Stimulated activated naive CD8-positive, alpha-beta T cell treated with anti-CD3 and anti-CD28 coated beads, Interleukin-15, amount 100 ng/mL, for 72 hours (primary cell): ENCODE results near the gene GJB1.
A peak's percentile ranks its signal among the peaks of the same experiment; 100 is the strongest.
"Not testable (repeated sequence)": the region's sequence is repeated elsewhere in the genome, so short reads cannot be mapped to it uniquely, and the experiment has no call there.

Experiments used
- ATAC-seq: fragments of 150-1000 bp; cut with Tn5 transposase; 2 replicates; pipeline ENCODE4 v1.10.0; 2021; ENCODE audit warnings: mild to moderate bottlenecking, moderate library complexity
- DNase-seq, 2 donors: peaks; one replicate each; pipeline ENCODE4 v3.0.0; 2021 to 2022
- H3K27ac Mint-ChIP-seq, 2 donors: one replicate each; pipeline ENCODE4 v1.8.0; 2022; ENCODE audit warnings: mild to moderate bottlenecking in 2 of 2, mixed read lengths in 2 of 2, moderate library complexity in 2 of 2
- H3K27me3 Mint-ChIP-seq: one replicate; pipeline ENCODE4 v1.8.0; 2022; ENCODE audit warnings: mixed read lengths
- H3K4me1 Mint-ChIP-seq: one replicate; pipeline ENCODE4 v1.8.0; 2022; ENCODE audit warnings: mild to moderate bottlenecking, mixed read lengths
- H3K4me3 Mint-ChIP-seq, 2 donors: one replicate each; pipeline ENCODE4 v1.8.0; 2022; ENCODE audit warnings: mild to moderate bottlenecking in 2 of 2, mixed read lengths in 2 of 2, moderate library complexity in 1 of 2
- H3K9me3 Mint-ChIP-seq, 2 donors: one replicate each; pipeline ENCODE4 v1.8.0; 2022; ENCODE audit warnings: mixed read lengths in 2 of 2

Gene GJB1

DNA sequence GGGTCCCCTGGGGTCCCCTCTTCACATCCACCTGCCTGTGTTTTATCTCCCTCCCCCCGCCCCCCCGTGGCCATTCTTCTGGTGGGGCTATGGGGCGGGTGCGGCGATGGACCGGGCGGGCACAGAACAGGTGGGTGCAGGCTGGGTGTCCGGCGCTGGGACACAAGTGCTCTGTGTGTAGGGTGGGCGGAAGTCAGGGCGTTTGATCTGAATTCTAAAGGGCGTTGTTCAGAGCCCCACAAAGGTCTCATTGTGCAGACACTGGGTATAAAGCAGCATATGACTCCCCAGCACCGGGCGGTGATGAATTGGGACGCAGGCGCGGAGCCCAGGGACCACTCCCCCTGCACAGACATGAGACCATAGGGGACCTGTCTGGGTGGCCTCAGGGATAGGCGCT is at the start of gene GJB1:
Gene GJB1 (plus strand): TSS at position 296 of the 400 bp plus-strand sequence. CDS start 484 bp downstream, outside the sequence.
- DNase-seq: no peak
- peak; percentile 23 for ATAC-seq
- Mint-ChIP-seq H3K27ac (no peak within 1 kb of the TSS), H3K4me1 (no peaks in the 10 kb centered on the region), H3K4me3 (no peak within 1 kb of the TSS), H3K9me3 (no peaks in the 10 kb centered on the region), H3K27me3 (no peaks in the 10 kb centered on the region)

DNA sequence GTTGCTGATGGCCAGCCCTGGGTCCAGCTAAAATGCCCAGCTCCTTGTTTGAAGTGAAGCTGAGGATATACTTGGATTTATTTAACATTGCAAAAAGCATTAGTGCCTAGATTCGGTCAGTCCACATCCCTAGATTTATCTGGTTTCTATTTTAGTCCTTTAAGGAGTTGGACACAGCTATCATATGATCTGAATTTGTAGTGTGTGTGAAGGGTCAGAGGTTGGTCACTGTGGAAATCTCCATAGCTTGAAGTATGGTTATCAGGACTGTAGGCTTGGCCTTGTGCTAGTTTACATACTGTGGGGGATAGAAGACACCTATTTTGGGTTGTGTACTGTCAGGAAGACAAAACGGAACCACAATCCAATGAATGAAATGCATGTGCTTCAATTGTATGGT is 49.6 kb upstream of the GJB1 start:
- Mint-ChIP-seq H3K4me3 (no peak overlapping the region), H3K4me1 (peaks cover 14% of the 10 kb centered on the region), H3K27ac (no peak overlapping the region), H3K27me3 (no peaks in the 10 kb centered on the region), H3K9me3 (no peaks in the 10 kb centered on the region)
- ATAC-seq (no peak), DNase-seq (no peak)

DNA sequence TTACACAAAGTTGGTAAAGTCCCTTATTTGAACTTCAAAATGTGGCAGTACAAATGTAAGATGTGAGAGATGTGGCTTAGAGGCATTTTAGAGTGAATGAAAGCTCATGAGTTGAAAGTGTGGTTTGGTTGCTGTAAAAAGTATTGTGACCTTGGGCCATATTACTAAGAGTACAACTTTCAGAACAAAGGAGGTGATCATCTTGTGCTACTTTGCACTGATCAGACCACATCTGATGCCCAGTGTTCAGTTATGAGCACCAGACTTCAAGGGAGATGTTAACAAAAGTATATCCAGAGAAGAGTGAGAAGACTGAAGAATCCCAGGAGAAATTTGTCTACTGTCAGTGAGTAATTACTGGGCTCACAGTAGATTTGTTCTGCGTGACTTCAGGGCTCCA is 48.2 kb upstream of the GJB1 start:
- Mint-ChIP-seq H3K27ac (no peak overlapping the region), H3K4me1 (peaks cover 14% of the 10 kb centered on the region), H3K4me3 (no peak overlapping the region), H3K27me3 (no peaks in the 10 kb centered on the region), H3K9me3 (no peaks in the 10 kb centered on the region)
- ATAC-seq: peak; percentile 52
- DNase-seq: no peak

DNA sequence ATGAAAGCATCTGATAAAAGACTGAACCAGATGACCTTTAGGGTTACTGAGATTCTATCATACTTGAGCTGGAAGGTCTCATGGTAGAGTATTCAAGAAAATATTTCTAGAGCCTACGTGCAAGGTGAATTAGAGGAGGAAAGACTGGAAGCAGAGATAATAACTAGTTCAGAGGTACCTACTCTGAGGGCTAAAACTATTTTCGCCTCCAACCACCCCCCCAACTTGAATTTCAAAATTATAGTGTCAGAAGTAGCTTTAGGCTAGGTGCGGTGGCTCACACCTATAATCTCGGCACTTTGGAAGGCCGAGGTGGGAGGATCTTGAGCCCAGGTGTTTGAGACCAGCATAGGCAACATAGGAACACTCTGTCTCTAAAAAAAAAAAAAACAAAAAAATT is 47.5 kb upstream of the GJB1 start:
- ATAC-seq (no peak), DNase-seq (no peak)
- Mint-ChIP-seq H3K9me3 (no peaks in the 10 kb centered on the region), H3K27ac (no peak overlapping the region), H3K4me3 (no peak overlapping the region), H3K4me1 (peaks cover 14% of the 10 kb centered on the region), H3K27me3 (no peaks in the 10 kb centered on the region)

DNA sequence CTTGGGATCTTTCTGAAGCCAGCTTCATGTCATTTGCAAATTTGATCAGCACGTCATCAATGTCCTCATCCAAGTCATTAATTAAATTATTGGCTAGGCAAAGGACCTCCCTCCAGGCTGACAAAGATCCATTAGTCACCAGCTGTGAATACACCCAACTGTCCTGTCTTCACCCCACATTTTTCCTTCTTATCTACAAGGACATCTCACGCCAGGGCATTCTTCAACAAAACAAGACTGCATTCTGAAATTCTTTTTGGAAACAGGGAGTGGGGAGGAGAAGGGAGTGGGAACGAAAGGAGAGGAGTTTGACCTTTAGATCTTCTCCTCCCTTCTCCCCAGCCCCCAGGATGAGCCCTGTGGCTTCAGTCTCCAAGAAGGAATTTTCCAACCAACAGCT is 45.7 kb upstream of the GJB1 start:
- no peak for ATAC-seq
- no peaks in the 10 kb centered on the region for H3K27me3 Mint-ChIP-seq

DNA sequence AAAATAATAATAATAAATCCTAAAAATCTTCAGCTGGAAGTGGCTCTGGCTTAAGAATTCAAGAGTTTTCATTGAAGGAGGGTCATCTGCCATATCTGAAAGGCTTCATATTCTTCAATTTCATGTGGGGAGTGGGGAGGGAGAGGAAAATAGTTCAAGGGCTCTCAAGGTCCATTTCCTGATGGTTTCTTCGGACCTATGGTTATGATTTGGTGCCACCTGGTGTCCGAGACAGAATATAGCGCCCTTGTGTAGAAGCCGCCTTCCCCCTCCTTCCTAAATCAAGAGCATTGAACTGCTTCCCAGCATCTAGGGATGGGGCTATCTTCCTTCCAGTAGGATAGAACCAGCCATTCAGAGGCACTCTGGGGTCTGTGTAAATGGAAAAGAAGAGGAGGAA is 44.1 kb upstream of the GJB1 start:
- H3K27ac Mint-ChIP-seq: no peak overlapping the region

More for the DNA sequence above, 45.7 kb upstream of the GJB1 start:
- no peak for DNase-seq
- H3K4me1 Mint-ChIP-seq: peaks cover 7% of the 10 kb centered on the region
- H3K4me3 Mint-ChIP-seq: no peak overlapping the region
- no peak overlapping the region for H3K27ac Mint-ChIP-seq
- no peaks in the 10 kb centered on the region for H3K9me3 Mint-ChIP-seq

DNA sequence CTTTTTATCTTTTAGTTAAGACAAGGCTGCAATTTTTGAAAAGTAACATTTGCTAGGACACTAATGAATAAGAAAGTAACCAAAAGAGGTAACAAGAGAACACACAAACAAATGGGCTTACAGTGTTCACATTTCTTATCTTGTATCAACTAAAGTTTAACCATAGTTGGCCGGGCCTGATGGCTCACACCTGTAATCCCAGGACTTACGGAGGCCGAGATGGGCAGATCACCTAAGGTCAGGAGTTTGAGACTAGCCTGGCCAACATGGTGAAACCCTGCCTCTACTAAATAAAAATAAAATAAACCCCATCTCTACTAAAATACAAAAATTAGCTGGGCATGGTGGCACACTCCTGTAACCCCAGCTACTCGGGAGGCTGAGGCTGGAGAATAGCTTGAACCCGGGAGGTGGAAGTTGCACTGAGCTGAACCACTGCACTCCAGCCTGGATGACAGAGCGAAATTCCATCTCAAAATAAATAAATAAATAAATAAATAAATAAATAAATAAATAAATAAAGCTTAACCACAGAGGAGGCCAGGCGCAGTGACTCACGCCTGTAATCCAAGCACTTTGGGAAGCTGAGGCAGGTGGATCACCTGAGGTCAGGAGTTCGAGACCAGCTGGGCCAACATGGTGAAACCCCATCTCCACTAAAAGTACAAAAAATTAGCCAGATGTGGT is 42.3 kb upstream of the GJB1 start:
- ATAC-seq, DNase-seq, H3K4me1 Mint-ChIP-seq, H3K9me3 Mint-ChIP-seq, H3K27ac Mint-ChIP-seq, H3K27me3 Mint-ChIP-seq: not testable (repeated sequence)
- H3K4me3 Mint-ChIP-seq: peak overlapping the region; percentile 39 to 46

More for the DNA sequence above, 44.1 kb upstream of the GJB1 start:
- no peak overlapping the region for H3K4me3 Mint-ChIP-seq
- peak; percentile 20 to 32 for DNase-seq
- peaks cover 12% of the 10 kb centered on the region for H3K4me1 Mint-ChIP-seq
- H3K27me3 Mint-ChIP-seq: no peaks in the 10 kb centered on the region
- no peak for ATAC-seq
- H3K9me3 Mint-ChIP-seq: no peaks in the 10 kb centered on the region

DNA sequence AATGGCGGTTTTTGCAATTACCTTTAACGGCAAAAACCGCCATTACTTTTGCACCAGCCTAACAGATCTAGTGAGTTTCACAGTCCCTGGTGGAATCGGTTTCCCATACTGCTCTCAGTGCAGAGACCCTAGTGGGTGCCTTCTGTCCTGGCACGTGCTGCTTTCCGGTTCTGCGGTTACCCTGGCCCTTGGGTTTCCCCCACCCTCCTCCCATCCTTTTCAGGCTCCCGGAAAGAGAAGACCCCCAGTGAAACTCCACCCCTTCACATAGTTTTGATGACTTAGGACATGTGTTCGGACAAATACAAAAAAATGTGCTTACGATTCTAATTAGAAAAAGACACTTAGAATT is 41.5 kb upstream of the GJB1 start:
- DNase-seq (peak in 1 of 2 donors; percentile 64), ATAC-seq (peak; percentile 79)
- peak overlapping the region; percentile 97 to 98 for H3K27ac Mint-ChIP-seq
- no peaks in the 10 kb centered on the region for H3K9me3 Mint-ChIP-seq
- H3K4me3 Mint-ChIP-seq: peak overlapping the region; percentile 79 to 88
- no peaks in the 10 kb centered on the region for H3K27me3 Mint-ChIP-seq
- H3K4me1 Mint-ChIP-seq: peaks cover 8% of the 10 kb centered on the region

DNA sequence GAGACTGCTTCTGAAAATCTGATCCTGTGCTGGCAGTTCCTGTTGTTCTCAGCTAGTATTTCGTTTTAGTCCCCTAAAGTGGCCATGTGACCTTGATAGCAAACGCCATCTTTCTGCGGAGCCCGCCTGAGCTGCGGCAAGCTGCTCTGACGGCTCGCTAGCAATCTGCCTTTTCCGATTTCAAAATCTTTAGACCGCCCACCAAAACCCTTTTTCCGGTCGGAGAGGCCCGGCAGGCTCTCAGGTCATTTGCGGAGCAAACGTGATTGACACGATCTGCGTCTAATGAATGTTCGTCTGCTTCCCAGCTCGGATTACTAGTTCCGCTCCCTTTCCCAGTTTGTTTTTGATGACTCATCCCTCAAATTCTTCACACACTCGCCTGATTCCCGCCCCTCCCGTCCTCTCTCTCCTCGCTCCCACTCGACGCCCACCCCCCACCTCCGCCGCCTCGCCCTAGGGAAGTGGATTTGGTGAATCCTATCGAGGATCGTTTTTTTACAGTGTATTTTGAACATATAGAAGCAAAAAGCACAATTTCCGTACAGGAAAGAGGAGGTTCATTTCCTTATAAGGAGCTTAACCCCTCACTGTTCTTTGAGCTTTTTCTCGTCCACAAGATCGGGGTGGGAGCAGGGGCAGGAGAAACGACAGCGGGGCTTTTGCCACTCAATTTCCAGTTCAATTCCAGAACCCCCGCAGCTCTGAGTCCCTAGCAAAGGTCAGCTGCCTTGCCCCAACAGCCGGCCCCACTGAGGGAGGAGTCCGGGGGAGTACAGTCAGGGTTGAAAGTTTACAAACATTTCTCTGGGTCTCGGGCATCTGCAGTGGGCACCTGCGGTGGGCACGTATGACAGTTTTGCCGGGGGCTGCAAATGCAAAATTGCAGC is 40.9 kb upstream of the GJB1 start:
- Mint-ChIP-seq H3K27ac (peak overlapping the region; percentile 97 to 98), H3K9me3 (no peaks in the 10 kb centered on the region), H3K4me1 (peaks cover 12% of the 10 kb centered on the region), H3K4me3 (peak overlapping the region; percentile 79 to 88), H3K27me3 (no peaks in the 10 kb centered on the region)
- DNase-seq (peak; percentile 76 to 88), ATAC-seq (peak; percentile 93)

DNA sequence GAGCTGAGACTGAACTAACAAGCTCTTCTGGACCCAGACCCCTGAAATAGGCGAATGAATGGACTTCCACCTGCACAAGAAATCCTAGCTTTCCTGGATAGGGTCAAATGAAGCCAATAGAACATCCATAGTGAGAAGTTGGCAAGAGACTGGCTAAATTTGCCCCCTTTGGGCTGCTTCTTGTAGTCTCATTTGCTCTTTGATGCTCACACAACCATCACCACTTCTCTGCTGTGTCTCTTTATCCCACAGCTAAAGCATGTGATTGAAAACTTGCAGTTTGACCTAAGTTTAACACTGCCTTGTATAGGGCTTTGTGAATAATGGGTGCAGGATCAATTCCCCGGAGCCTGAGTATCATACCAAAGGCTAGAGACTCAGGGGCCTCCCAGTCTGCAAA is 40.2 kb upstream of the GJB1 start:
- peaks cover 12% of the 10 kb centered on the region for H3K4me1 Mint-ChIP-seq
- no peak for DNase-seq
- peak overlapping the region in 1 of 2 donors; percentile 97 for H3K27ac Mint-ChIP-seq
- H3K9me3 Mint-ChIP-seq: no peaks in the 10 kb centered on the region
- no peak for ATAC-seq
- H3K4me3 Mint-ChIP-seq: peak overlapping the region; percentile 79 to 88
- H3K27me3 Mint-ChIP-seq: no peaks in the 10 kb centered on the region

DNA sequence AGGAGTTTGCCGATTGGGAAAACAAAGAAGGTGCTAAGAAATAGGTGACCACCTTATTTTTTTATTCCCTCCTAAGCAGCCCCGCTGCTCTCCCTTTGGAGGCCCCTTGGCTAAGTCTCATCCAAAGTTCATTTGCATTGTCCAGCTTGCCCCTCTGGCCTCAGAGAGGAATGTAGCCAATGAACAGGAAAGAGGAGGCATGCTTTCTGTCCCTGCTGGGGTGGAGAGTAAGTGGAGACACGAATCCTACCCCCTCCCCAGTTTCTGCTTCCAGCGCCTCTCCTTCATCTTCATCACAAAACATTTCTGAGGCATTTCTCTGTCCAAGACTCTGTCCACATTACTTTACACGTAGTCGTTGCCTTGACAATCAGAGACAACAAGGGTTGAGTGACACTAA is 39.7 kb upstream of the GJB1 start:
- Mint-ChIP-seq H3K27me3 (no peaks in the 10 kb centered on the region), H3K27ac (no peak overlapping the region), H3K9me3 (no peaks in the 10 kb centered on the region)

DNA sequence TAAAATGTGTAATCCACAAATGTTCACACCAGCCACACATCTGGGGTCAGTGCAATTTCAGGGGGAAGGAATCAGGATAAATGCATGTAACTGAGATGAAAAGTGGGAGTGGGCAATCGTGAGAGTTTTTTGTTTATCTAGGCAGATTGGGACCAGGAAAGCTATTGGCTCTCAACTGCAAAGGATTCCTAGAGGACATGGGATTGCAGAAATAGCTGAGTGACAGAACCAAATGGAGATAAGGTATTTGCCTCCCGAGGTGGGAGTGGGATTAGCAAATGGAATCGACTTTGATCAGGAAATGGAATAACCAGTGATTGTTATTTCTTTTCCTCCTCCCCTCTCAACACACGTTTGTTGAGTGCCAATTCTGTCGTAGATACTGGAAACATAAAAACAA is 38.9 kb upstream of the GJB1 start:
- H3K27ac Mint-ChIP-seq: no peak overlapping the region
- peaks cover 12% of the 10 kb centered on the region for H3K4me1 Mint-ChIP-seq
- no peaks in the 10 kb centered on the region for H3K27me3 Mint-ChIP-seq

More for the DNA sequence above, 39.7 kb upstream of the GJB1 start:
- peaks cover 12% of the 10 kb centered on the region for H3K4me1 Mint-ChIP-seq
- DNase-seq (no peak), ATAC-seq (no peak)
- H3K4me3 Mint-ChIP-seq: no peak overlapping the region

DNA sequence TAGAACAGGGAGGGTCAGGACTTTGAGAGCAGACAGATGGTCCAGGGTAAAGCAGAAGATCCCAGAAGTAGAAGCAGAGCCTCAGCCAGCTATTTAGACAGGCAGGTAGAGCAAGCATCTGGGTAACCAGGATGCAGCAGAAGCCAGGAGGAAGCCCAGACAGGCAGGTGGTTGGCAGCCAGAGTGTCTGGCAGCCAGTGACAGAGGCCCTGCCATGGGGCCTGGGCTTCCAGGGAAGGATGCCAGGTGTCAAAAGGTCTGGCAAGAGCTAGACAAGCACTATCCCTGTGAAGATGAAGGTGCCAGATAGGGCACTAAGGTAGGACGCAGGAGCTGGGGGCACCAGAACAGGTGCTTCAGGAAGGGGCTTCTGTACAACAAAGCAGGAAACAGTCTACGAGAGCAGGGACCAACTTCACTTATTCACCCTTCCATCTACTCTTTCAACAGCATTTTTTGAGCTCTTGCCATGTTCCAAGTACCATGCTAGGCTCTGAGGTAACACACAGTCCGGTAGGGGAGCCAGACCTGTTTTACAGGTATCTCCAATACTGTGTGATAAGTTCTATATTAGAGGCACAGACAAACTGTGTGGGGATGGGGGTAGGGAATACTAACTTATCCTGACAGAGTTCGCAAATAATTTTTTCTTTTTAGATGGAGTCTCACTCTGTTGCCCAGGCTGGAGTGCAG is 38.1 kb upstream of the GJB1 start:
- Mint-ChIP-seq H3K27me3 (no peaks in the 10 kb centered on the region), H3K27ac (no peak overlapping the region), H3K9me3 (no peaks in the 10 kb centered on the region), H3K4me1 (peaks cover 12% of the 10 kb centered on the region), H3K4me3 (no peak overlapping the region)
- DNase-seq (no peak), ATAC-seq (no peak)

More for the DNA sequence above, 38.9 kb upstream of the GJB1 start:
- Mint-ChIP-seq H3K4me3 (no peak overlapping the region), H3K9me3 (no peaks in the 10 kb centered on the region)
- no peak for DNase-seq
- ATAC-seq: no peak

DNA sequence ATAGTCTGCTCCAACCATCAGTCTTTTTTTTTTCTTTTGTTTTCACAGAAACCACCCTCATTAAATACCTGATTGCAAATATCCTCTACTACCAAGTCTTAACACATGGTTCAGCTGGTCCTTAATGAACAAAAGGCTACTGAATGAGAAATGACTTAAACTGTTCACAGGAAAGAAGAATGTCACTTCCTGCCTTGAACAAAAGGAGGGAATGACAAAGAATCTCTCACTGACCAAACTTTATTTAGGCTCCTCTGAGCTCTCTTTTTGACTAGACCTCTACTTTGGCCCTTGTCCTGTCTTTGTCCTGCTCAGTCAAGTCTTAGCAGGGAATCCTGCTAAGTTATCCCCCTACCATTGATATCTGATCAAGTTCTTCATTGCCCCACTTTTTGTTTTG is 31.8 kb upstream of the GJB1 start:
- Mint-ChIP-seq H3K4me3 (peak overlapping the region in 1 of 2 donors; percentile 42), H3K9me3 (peaks cover 0 to 4% of the 10 kb centered on the region in 2 donors), H3K4me1 (peaks cover 24% of the 10 kb centered on the region), H3K27ac (peak overlapping the region in 1 of 2 donors; percentile 60), H3K27me3 (no peaks in the 10 kb centered on the region)
- DNase-seq (no peak), ATAC-seq (no peak)

DNA sequence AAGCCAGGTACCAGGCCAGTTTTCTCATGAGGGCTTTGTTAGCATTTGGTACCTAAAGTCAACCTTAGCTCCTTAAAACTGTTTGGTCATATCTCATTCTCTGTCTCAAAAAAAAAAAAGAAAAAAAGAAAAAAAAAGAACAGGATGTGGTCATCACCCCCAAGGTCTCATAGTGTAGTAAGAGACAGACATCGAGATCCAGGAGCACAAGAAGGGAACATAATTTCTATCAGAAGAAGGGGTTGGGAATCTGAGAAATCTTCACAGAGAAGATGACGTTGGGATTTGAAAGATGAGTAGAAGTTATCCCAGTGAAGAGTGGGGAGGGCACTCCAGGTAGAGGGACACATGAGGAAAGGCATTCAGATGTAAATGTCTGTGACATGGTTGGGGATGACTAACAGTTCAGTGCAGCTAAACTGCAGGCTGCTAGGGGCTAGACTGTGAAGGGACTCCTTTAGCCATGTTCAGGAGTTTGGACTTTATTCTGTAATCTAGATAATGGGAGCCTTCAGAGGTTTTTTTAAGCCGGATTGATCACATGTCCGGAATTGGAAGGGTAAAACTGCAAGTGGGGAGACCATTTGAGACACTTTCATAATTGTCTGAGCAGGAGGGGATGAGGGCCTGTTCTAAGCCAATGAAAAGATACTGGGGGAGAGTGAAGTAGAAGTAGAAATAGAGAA is 26.9 kb upstream of the GJB1 start:
- Mint-ChIP-seq H3K27me3 (no peaks in the 10 kb centered on the region), H3K4me1 (peaks cover 13% of the 10 kb centered on the region), H3K4me3 (peak overlapping the region; percentile 73 to 93), H3K27ac (peak overlapping the region; percentile 85 to 95), H3K9me3 (peaks cover 0 to under 1% of the 10 kb centered on the region in 2 donors)
- DNase-seq (peak; percentile 20), ATAC-seq (peak; percentile 87)
